ENCODE data around the gene ABL2. TPM values are rescaled to one million over a fixed set of nuclear protein-coding genes. Genes with fewer than 3 reads are reported as not detected.
"Not testable (repeated sequence)": the region's sequence is repeated elsewhere in the genome, so short reads cannot be mapped to it uniquely, and the experiment has no call there.

Gene ABL2
- total RNA-seq, 2 donors from 2014 or later, result 11.3 to 18.4 TPM

GRCh38 chr1:179151908-179152682 is 77.4 kb downstream of the ABL2 start:
- DNase-seq (ENCODE audit: low spot score) (no peak), ATAC-seq (no peak)
- H3K27me3 Mint-ChIP-seq, result no peaks in the 10 kb centered on the region
- no peak overlapping the region for H3K4me3 Mint-ChIP-seq
- no peaks in the 10 kb centered on the region for H3K9me3 Mint-ChIP-seq
- no peak overlapping the region for H3K27ac Mint-ChIP-seq
- no peaks in the 10 kb centered on the region for H3K36me3 Mint-ChIP-seq
- H3K4me1 Mint-ChIP-seq (ENCODE audit: low read depth in 2 of 2), result peaks cover 7 to 10% of the 10 kb centered on the region in 2 donors

- DNase-seq (ENCODE audit: low spot score) (no peak), ATAC-seq (no peak)
- no peaks in the 10 kb centered on the region for H3K27me3 Mint-ChIP-seq
- H3K9me3 Mint-ChIP-seq, result no peaks in the 10 kb centered on the region
- H3K27ac Mint-ChIP-seq, result no peak overlapping the region
- peaks cover 12 to 13% of the 10 kb centered on the region in 2 donors for H3K4me1 Mint-ChIP-seq (ENCODE audit: low read depth in 2 of 2)
- no peaks in the 10 kb centered on the region for H3K36me3 Mint-ChIP-seq
- no peak overlapping the region for H3K4me3 Mint-ChIP-seq
Observed at GRCh38 chr1:179146911-179147310, 82.6 kb downstream of the ABL2 start.

DNA sequence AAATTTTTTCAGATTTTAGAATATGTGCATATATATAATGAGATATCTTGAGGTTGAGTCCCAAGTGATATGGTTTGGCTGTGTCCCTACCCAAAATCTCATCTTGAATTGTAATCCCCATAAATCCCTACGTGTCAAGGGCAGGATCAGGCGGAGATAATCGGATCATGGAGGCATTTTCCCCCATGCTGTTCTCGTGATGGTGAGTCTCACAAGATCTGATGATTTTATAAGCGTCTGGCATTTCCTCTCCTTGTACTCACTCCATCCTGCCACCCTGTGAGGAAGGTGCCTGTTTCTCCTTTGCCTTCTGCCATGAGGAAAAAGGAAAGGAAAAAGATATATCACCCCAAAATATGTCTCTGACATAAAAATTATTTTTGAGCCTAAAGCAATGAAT is 83.0 kb downstream of the ABL2 start:
- H3K36me3 Mint-ChIP-seq, result no peaks in the 10 kb centered on the region

GRCh38 chr1:179145521-179145920 is 84.0 kb downstream of the ABL2 start:
- Mint-ChIP-seq H3K4me3 (no peak overlapping the region), H3K9me3 (no peaks in the 10 kb centered on the region)
- ATAC-seq, result no peak

More for the DNA sequence above, 83.0 kb downstream of the ABL2 start:
- no peaks in the 10 kb centered on the region for H3K9me3 Mint-ChIP-seq
- H3K4me1 Mint-ChIP-seq (ENCODE audit: low read depth in 2 of 2), result peaks cover 16 to 18% of the 10 kb centered on the region in 2 donors
- no peak overlapping the region for H3K27ac Mint-ChIP-seq
- DNase-seq (ENCODE audit: low spot score) (no peak), ATAC-seq (no peak)
- H3K27me3 Mint-ChIP-seq, result no peaks in the 10 kb centered on the region
- H3K4me3 Mint-ChIP-seq, result no peak overlapping the region

DNA sequence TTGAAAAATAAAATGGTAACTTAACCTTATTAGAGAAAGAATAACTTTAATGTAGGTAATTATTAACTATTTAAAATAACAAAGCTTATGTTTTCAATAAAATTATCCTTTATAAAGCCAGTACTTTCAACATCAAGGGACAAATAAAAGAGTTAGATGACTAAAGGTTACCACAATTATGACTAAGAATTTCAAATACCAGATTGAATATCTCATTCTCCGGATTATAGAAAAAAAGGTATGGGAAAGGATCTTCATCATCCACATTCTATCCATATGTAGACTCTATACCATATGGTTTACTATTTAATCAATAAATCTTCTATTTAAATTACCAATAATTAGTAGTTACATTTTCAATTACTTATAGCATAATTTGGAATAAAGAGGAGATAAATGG is 84.9 kb downstream of the ABL2 start:
- H3K4me1 Mint-ChIP-seq (ENCODE audit: low read depth in 2 of 2), result peaks cover 17 to 22% of the 10 kb centered on the region in 2 donors
- no peaks in the 10 kb centered on the region for H3K9me3 Mint-ChIP-seq
- H3K27ac Mint-ChIP-seq, result no peak overlapping the region
- H3K36me3 Mint-ChIP-seq, result no peaks in the 10 kb centered on the region
- DNase-seq (ENCODE audit: low spot score), result no peak
- no peaks in the 10 kb centered on the region for H3K27me3 Mint-ChIP-seq
- no peak for ATAC-seq
- no peak overlapping the region for H3K4me3 Mint-ChIP-seq

More at GRCh38 chr1:179145521-179145920, 84.0 kb downstream of the ABL2 start:
- H3K27ac Mint-ChIP-seq, result no peak overlapping the region
- peaks cover 17 to 19% of the 10 kb centered on the region in 2 donors for H3K4me1 Mint-ChIP-seq (ENCODE audit: low read depth in 2 of 2)
- H3K27me3 Mint-ChIP-seq, result no peaks in the 10 kb centered on the region
- H3K36me3 Mint-ChIP-seq, result no peaks in the 10 kb centered on the region
- DNase-seq (ENCODE audit: low spot score), result no peak

- Mint-ChIP-seq H3K27me3 (no peaks in the 10 kb centered on the region), H3K9me3 (no peaks in the 10 kb centered on the region), H3K27ac (peak overlapping the region; percentile 57 to 63), H3K4me3 (peak overlapping the region; percentile 36), H3K4me1 (ENCODE audit: low read depth in 2 of 2) (peaks cover 17 to 25% of the 10 kb centered on the region in 2 donors), H3K36me3 (no peaks in the 10 kb centered on the region)
- DNase-seq (ENCODE audit: low spot score), result no peak
- ATAC-seq, result no peak
Observed at GRCh38 chr1:179143322-179143721, 86.2 kb downstream of the ABL2 start.

DNA sequence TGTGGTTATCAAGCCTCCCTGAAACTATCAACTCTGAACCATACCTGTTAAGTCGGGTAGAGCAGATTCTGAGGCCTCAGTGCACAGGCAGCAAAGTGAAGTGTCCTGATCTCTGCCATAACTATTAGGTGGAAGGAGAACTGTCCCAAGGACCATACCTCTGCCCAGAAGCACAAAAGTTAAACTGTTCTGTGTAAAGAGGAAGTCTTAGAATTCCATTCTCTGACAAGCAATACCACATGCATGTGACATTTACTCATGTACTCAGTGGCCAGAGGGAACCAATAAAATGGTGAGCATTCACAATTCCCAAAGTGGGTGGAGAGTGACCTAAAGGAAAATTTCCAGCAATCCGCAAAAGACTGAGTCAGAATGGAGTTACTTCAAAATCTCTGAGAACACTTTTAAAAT is 86.6 kb downstream of the ABL2 start:
- H3K4me3 Mint-ChIP-seq, result peak overlapping the region; percentile 36
- peak overlapping the region; percentile 57 to 63 for H3K27ac Mint-ChIP-seq
- no peak for ATAC-seq
- H3K4me1 Mint-ChIP-seq (ENCODE audit: low read depth in 2 of 2), result peaks cover 17 to 25% of the 10 kb centered on the region in 2 donors
- DNase-seq (ENCODE audit: low spot score), result no peak
- no peaks in the 10 kb centered on the region for H3K9me3 Mint-ChIP-seq
- no peaks in the 10 kb centered on the region for H3K27me3 Mint-ChIP-seq
- no peaks in the 10 kb centered on the region for H3K36me3 Mint-ChIP-seq

DNA sequence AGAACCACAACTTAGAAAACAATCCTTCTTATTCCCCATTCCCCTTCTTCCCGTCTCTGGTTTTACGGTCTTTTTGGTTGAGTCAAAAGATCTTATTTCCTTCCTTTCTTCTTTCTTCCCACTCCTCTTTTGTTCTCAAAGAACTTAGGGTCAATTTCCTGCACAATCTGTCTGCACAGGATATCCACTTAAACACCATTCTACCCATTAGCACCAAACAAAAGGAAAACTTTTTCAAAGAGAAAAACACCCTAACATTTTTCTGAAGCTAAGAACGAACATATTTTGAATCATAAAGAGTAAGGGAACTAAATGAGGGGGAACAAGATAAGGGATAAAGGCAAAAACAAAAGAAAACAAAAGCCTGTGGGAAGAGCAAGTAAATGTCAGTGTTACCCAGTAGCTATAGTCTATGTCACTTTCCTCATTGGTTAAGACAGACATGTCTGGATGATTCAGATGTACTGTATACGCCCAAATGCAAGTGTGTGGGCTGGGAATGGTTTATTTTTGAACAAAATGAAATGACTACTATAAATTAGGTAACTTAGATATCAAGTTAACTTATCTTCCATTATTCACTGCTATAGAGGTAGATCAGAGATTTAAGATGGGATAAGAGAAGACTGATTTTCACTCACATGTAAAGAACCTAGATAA is 87.8 kb downstream of the ABL2 start:
- peaks cover 17 to 25% of the 10 kb centered on the region in 2 donors for H3K4me1 Mint-ChIP-seq (ENCODE audit: low read depth in 2 of 2)
- H3K27me3 Mint-ChIP-seq, result no peaks in the 10 kb centered on the region
- ATAC-seq (peak; percentile 65 to 68), DNase-seq (ENCODE audit: low spot score) (no peak)
- H3K4me3 Mint-ChIP-seq, result peak overlapping the region; percentile 9
- no peaks in the 10 kb centered on the region for H3K36me3 Mint-ChIP-seq
- H3K9me3 Mint-ChIP-seq, result no peaks in the 10 kb centered on the region
- H3K27ac Mint-ChIP-seq, result peak overlapping the region; percentile 1 to 16

GRCh38 chr1:179138755-179139154 is 90.7 kb downstream of the ABL2 start:
- H3K9me3 Mint-ChIP-seq; ATAC-seq; H3K4me3 Mint-ChIP-seq; DNase-seq (ENCODE audit: low spot score); H3K36me3 Mint-ChIP-seq; H3K27me3 Mint-ChIP-seq; H3K27ac Mint-ChIP-seq: not testable (repeated sequence)
- H3K4me1 Mint-ChIP-seq (ENCODE audit: low read depth in 2 of 2), result peaks cover 17 to 22% of the 10 kb centered on the region in 2 donors

- Mint-ChIP-seq H3K4me1 (ENCODE audit: low read depth in 2 of 2) (peaks cover 11 to 16% of the 10 kb centered on the region in 2 donors), H3K27ac (no peak overlapping the region), H3K36me3 (no peaks in the 10 kb centered on the region), H3K27me3 (no peaks in the 10 kb centered on the region), H3K4me3 (no peak overlapping the region), H3K9me3 (no peaks in the 10 kb centered on the region)
- ATAC-seq, result no peak
- DNase-seq (ENCODE audit: low spot score), result no peak
Observed at GRCh38 chr1:179137617-179138255, 91.7 kb downstream of the ABL2 start.

- not testable (repeated sequence) for H3K27me3 Mint-ChIP-seq; DNase-seq (ENCODE audit: low spot score); H3K9me3 Mint-ChIP-seq; H3K4me1 Mint-ChIP-seq (ENCODE audit: low read depth in 2 of 2); H3K27ac Mint-ChIP-seq; ATAC-seq; H3K4me3 Mint-ChIP-seq; H3K36me3 Mint-ChIP-seq
Observed at GRCh38 chr1:179135707-179136106, 93.8 kb downstream of the ABL2 start.

DNA sequence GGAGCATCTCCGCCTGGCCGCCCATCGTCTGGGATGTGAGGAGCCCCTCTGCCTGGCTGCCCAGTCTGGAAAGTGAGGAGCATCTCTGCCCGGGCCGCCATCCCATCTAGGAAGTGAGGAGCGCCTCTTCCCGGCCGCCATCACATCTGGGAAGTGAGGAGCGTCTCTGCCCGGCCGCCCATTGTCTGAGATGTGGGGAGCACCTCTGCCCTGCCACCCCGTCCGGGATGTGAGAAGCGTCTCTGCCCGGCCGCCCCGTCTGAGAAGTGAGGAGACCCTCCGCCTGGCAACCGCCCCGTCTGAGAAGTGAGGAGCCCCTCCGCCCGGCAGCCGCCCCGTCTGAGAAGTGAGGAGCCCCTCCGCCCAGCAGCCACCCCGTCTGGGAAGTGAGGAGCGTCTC is 94.3 kb downstream of the ABL2 start:
- ATAC-seq; H3K4me3 Mint-ChIP-seq; H3K4me1 Mint-ChIP-seq (ENCODE audit: low read depth in 2 of 2); H3K9me3 Mint-ChIP-seq; H3K27me3 Mint-ChIP-seq; H3K27ac Mint-ChIP-seq; H3K36me3 Mint-ChIP-seq; DNase-seq (ENCODE audit: low spot score): not testable (repeated sequence)

DNA sequence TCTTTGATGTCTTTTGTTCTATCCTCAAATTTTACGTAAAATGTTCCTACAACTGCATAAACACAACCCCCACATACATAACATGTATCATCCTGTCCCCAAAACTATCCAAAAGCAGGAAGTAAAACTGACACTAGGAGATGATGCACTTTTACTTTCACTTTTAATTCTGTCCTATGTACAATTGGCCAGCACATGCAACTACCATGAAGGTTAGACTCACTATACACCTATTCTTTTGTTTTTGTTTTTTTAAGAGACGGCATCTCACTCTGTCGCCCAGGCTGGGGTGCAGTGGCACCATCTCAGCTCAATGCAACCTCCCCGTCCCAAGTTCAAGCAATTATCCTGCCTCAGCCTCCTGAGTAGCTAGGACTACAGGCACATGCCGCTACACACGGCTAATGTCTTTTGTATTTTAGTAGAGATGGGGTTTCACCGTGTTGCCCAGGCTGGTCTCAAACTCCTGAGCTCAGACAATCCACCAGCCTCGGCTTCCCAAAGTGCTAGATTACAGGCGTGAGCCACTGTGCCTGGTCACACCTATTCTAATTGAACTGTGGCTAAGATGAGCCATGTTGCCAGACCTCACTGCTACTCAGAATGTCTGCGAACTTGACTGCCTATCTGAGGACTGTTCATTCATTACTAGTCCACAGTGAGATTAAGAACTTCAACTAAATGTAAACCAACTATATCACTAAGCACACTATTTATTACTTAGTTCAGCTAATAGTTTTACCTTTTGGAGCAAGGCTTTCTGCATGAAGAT is 99.6 kb downstream of the ABL2 start:
- Mint-ChIP-seq H3K36me3 (no peaks in the 10 kb centered on the region), H3K27me3 (no peaks in the 10 kb centered on the region), H3K4me3 (peak overlapping the region; percentile 67), H3K9me3 (no peaks in the 10 kb centered on the region), H3K27ac (peak overlapping the region; percentile 61 to 84), H3K4me1 (ENCODE audit: low read depth in 2 of 2) (peaks cover 9 to 12% of the 10 kb centered on the region in 2 donors)
- peak; percentile 94 to 96 for ATAC-seq
- DNase-seq (ENCODE audit: low spot score), result no peak

All from natural killer cell treated with Interleukin-12 subunit alpha and Interleukin-12 subunit beta and Interleukin-15 and Interleukin-18, amount 100 ng/mL, for 72 hours (primary cell).